Vagina (tissue), 2 donors: Measurements from ENCODE around the gene CELF5.

ENCODE experiments used
- CTCF ChIP-seq, 3 experiments: fragments of 450-650 bp in 2 of 3; fragments of 200-600 bp in 1 of 3; sonication (generic) in 1 of 3; IDR thresholded peaks; one replicate each; pipeline ENCODE4 v1.5.1; 2017 to 2019; ENCODE audit warnings: antibody characterized with exemption in 3 of 3, mild to moderate bottlenecking in 2 of 3, moderate library complexity in 2 of 3
- POLR2A ChIP-seq, 2 donors: fragments of 450-650 bp; IDR thresholded peaks; one replicate each; pipeline ENCODE4 v1.6.1; 2017; ENCODE audit warnings: antibody characterized with exemption in 2 of 2, mild to moderate bottlenecking in 2 of 2, moderate library complexity in 2 of 2

DNA sequence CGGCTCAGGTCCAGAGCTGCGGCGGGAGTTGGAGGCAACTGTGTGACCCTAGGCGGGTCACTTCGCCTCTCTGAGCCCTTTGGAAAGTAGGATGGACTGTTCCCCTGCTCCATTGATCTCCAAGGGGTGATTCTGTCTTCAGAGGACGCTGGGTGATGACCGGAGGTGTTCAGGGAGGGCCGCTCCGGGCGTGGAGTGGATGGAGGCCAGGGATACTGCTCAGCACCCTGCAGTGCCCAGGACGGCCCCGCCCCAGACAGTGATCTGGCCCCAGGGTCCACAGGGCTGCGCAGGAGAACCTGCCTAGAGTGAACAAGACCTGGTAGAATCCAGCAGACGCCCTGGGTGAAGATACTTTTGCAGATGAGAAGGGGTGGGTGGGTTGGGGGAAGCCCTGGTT is 31.8 kb upstream of the CELF5 start:
- no peak for TF ChIP-seq CTCF (IDR thresholded peaks at IDR 0.05)
- no peak for TF ChIP-seq POLR2A (IDR thresholded peaks at IDR 0.05)
